Smooth muscle cell (in vitro differentiated cells): ENCODE data around the gene MMP24. TPM values are rescaled to one million over a fixed set of nuclear protein-coding genes. Genes with fewer than 3 reads are reported as not detected.
"Not testable (repeated sequence)": the region's sequence is repeated elsewhere in the genome, so short reads cannot be mapped to it uniquely, and the experiment has no call there.

ENCODE experiments used
- DNase-seq: peaks from one replicate; lab custom pipeline; 2025; ENCODE audit not compliant: unreplicated experiment; lab: John Stamatoyannopoulos, UW
- H2AFZ ChIP-seq: fragments of 200-600 bp; sonication (generic); 2 replicates; pipeline ENCODE4 v1.6.0; 2016; ENCODE audit warnings: antibody characterized with exemption, low read depth, mild to moderate bottlenecking
- H3F3A ChIP-seq: fragments of 200-600 bp; sonication (generic); 2 replicates; pipeline ENCODE4 v1.6.0; 2017; ENCODE audit warnings: antibody characterized with exemption, low read depth
- H3K27ac ChIP-seq: fragments of 200-600 bp; sonication (generic); 2 replicates; pipeline ENCODE4 v1.5.1; 2016; ENCODE audit warnings: low read depth, mild to moderate bottlenecking
- H3K27me3 ChIP-seq: fragments of 200-600 bp; sonication (generic); 2 replicates; pipeline ENCODE4 v1.6.1; 2016; ENCODE audit warnings: low read depth, mild to moderate bottlenecking
- H3K36me3 ChIP-seq: fragments of 200-600 bp; sonication (generic); 2 replicates; pipeline ENCODE4 v1.5.1; 2016; ENCODE audit warnings: low read depth
- H3K4me1 ChIP-seq: fragments of 200-600 bp; sonication (generic); 2 replicates; pipeline ENCODE4 v1.5.1; 2016; ENCODE audit warnings: low read depth
- H3K4me2 ChIP-seq: fragments of 200-600 bp; sonication (generic); 2 replicates; pipeline ENCODE4 v1.6.0; 2016; ENCODE audit warnings: mild to moderate bottlenecking
- H3K4me3 ChIP-seq: fragments of 200-600 bp; sonication (generic); 2 replicates; pipeline ENCODE4 v1.5.1; 2016; ENCODE audit warnings: mild to moderate bottlenecking
- H3K79me2 ChIP-seq: fragments of 200-600 bp; sonication (generic); 2 replicates; pipeline ENCODE4 v1.6.0; 2016; ENCODE audit warnings: low read depth, mild to moderate bottlenecking
- H3K9ac ChIP-seq: fragments of 200-600 bp; sonication (generic); 2 replicates; pipeline ENCODE4 v1.6.0; 2016; ENCODE audit warnings: low read depth
- H3K9me3 ChIP-seq: fragments of 200-600 bp; sonication (generic); replicated peaks from 2 replicates; pipeline ENCODE4 v1.5.1; 2016; ENCODE audit warnings: low read depth
- H4K20me1 ChIP-seq: fragments of 200-600 bp; sonication (generic); 2 replicates; pipeline ENCODE4 v1.6.0; 2016; ENCODE audit warnings: low read depth
- WGBS: methylation state at CpG from one replicate; pipeline ENCODE4 v1.1.7; 2016; ENCODE audit warnings: low lambda C conversion rate; 5-methylcytosine and 5-hydroxymethylcytosine counted together
- polyA plus RNA-seq: library from polyadenylated mRNA; unstranded; fragments of >200 nt; fragmentation: Nextera tagmentation; extraction: Ambion mirVana; gene quantifications from 2 replicates; pipeline ENCODE4 v1.2.1, GENCODE V29; 2016
- total RNA-seq: library from RNA; depleted of rRNA; stranded (reverse); fragments of >200 nt; gene quantifications from 2 replicates; pipeline ENCODE4 v1.2.3, GENCODE V29; 2014
- TF ChIP-seq, protein P1 (sequence below): fragments of 200-600 bp; sonication (generic); IDR thresholded peaks from 2 replicates; pipeline ENCODE4 v1.5.1; 2017; ENCODE audit warnings: borderline replicate concordance, mild to moderate bottlenecking, antibody characterized with exemption; ENCODE audit not compliant: insufficient read depth, poor library complexity, severe bottlenecking

The MMP24 gene
- total and polyA plus RNA-seq, 2 experiments from 2014 or later: 0.03 to 0.09 TPM

DNA sequence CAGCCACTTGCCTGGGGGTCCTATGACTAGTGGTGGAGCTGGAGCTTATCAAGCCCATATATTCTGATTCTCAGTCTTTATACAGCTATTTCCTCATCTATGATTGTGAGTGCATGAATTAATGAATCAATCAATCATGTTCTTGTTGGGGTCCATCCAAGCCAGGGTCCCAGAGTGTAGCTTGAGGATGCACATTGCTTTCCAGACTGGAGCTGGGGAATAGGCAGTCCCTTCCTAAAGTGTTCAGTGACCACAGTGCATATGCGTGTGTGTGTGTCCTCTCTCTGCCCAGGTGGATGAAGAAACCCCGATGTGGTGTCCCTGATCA, 25.1 kb downstream of the MMP24 start:
- Histone ChIP-seq H3K79me2 (no peaks in the 10 kb centered on the region), H3K4me3 (no peak overlapping the region), H3K36me3 (no peaks in the 10 kb centered on the region), H4K20me1 (peaks cover 27% of the 10 kb centered on the region), H3K4me2 (no peak overlapping the region), H3K9me3 (no peaks in the 10 kb centered on the region), H3K4me1 (no peaks in the 10 kb centered on the region), H3K9ac (no peak overlapping the region), H3K27ac (no peak overlapping the region), H3F3A (no peaks in the 10 kb centered on the region), H2AFZ (no peak overlapping the region), H3K27me3 (no peaks in the 10 kb centered on the region)
- no peak for DNase-seq
- TF ChIP-seq, protein P1, sequence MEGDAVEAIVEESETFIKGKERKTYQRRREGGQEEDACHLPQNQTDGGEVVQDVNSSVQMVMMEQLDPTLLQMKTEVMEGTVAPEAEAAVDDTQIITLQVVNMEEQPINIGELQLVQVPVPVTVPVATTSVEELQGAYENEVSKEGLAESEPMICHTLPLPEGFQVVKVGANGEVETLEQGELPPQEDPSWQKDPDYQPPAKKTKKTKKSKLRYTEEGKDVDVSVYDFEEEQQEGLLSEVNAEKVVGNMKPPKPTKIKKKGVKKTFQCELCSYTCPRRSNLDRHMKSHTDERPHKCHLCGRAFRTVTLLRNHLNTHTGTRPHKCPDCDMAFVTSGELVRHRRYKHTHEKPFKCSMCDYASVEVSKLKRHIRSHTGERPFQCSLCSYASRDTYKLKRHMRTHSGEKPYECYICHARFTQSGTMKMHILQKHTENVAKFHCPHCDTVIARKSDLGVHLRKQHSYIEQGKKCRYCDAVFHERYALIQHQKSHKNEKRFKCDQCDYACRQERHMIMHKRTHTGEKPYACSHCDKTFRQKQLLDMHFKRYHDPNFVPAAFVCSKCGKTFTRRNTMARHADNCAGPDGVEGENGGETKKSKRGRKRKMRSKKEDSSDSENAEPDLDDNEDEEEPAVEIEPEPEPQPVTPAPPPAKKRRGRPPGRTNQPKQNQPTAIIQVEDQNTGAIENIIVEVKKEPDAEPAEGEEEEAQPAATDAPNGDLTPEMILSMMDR: no peak
- WGBS: 97% methylated on average over 2 of the region's 2 CpGs

DNA sequence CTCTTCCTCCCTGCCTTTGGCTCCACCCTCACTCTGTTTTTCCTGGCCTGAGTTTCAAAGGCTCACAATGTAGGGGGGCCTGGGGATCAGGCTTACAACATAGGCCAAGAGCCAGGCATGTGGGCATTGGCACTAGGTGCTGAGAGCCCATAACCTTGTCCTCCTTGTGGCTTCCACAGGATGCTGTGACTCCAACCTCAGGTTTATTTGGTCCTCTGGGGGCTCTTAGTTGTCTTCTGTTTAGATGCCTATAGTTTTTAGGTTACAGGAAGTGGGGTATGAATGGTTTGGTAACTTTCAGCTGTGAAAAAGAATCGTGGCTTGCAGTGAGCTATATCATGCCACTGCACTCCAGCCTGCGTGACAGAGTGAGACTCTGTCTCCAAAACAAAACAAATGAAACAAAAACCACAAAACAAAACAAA, 25.6 kb downstream of the MMP24 start:
- Histone ChIP-seq H3K4me2 (no peak overlapping the region), H3K9ac (no peak overlapping the region), H3K79me2 (no peaks in the 10 kb centered on the region), H3K36me3 (no peaks in the 10 kb centered on the region), H3K9me3 (no peaks in the 10 kb centered on the region), H3K4me1 (no peaks in the 10 kb centered on the region), H3K4me3 (no peak overlapping the region), H4K20me1 (peaks cover 22% of the 10 kb centered on the region), H3K27me3 (no peaks in the 10 kb centered on the region), H2AFZ (no peak overlapping the region), H3F3A (no peaks in the 10 kb centered on the region), H3K27ac (no peak overlapping the region)
- TF ChIP-seq, protein P1: no peak
- DNase-seq: no peak
- 83% methylated on average over 2 of the region's 2 CpGs for WGBS

DNA sequence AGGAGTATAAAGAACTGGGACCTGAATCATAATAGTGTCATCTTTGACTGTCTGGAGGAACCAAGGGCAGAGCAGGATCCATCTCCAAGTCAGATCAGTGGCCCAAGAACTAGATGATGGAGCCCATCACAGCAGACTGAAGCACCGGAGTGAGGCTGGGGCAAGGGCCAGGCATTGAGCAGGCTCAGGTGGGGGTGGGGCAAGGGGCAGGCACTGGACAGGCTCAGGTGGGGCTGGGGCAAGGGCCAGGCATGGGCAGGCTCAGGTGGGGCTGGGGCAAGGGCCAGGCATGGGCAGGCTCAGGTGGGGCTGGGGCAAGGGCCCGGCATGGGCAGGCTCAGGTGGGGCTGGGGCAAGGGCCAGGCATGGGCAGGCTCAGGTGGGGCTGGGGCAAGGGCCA, 26.1 kb downstream of the MMP24 start:
- H3K27ac ChIP-seq, H3K4me1 ChIP-seq, H3K36me3 ChIP-seq, H3K9me3 ChIP-seq, H2AFZ ChIP-seq, H3K4me3 ChIP-seq, H3F3A ChIP-seq, DNase-seq, H3K27me3 ChIP-seq, H3K79me2 ChIP-seq, H3K9ac ChIP-seq, H3K4me2 ChIP-seq: not testable (repeated sequence)
- H4K20me1 ChIP-seq: peaks cover 18% of the 10 kb centered on the region
- 100% methylated on average over 2 of the region's 2 CpGs for WGBS

GRCh38 chr20:35253010-35253409, 26.5 kb downstream of the MMP24 start:
- WGBS: 75% methylated on average over 3 of the region's 3 CpGs
- Histone ChIP-seq H3F3A (no peaks in the 10 kb centered on the region), H3K4me1 (no peaks in the 10 kb centered on the region), H3K9ac (no peak overlapping the region), H2AFZ (no peak overlapping the region), H3K36me3 (no peaks in the 10 kb centered on the region), H3K9me3 (no peaks in the 10 kb centered on the region), H3K4me3 (no peak overlapping the region), H3K4me2 (no peak overlapping the region), H3K27ac (no peak overlapping the region), H3K79me2 (no peaks in the 10 kb centered on the region), H4K20me1 (peaks cover 14% of the 10 kb centered on the region), H3K27me3 (no peaks in the 10 kb centered on the region)
- DNase-seq: no peak
- TF ChIP-seq, protein P1: no peak
